Measurements from ENCODE around the gene CSK.

The CSK gene

DNA sequence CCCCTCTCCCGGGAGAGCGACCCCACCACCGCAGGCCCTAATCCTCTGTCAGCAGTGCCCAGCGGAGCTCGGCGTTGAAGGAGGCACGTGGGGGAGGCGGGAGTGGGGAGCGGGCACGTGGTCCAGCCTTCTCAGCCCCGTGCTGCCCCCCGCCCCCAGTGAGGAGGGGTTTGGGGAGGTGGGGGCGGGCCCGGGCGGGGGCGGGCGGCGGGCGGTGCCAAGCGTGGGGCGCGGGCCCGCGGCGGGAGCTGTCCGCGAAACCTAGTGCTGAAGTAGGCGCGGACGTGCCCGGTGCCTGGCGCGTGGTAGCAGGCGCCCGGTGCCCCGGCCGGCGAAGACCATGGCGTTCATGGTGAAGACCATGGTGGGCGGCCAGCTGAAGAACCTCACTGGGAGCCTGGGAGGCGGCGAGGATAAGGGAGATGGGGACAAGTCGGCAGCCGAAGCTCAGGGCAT lies 44.5 kb downstream of the CSK start, which contains the start of gene CPLX3:
CPLX3 (plus strand) TSS at position 264 of the 456 bp plus-strand sequence; CDS start at position 341, 77 bp downstream.
- DNase-seq (ENCODE audit: low read depth, low spot score): peak; percentile 59

GRCh38 chr15:74826921-74827320 lies 45.0 kb downstream of the CSK start:
- DNase-seq (ENCODE audit: low read depth, low spot score): no peak

- no peak for DNase-seq (ENCODE audit: low read depth, low spot score)
Measured at GRCh38 chr15:74827614-74828013, 45.7 kb downstream of the CSK start.

GRCh38 chr15:74828835-74829234 lies 47.0 kb downstream of the CSK start:
- no peak for DNase-seq (ENCODE audit: low read depth, low spot score)

DNA sequence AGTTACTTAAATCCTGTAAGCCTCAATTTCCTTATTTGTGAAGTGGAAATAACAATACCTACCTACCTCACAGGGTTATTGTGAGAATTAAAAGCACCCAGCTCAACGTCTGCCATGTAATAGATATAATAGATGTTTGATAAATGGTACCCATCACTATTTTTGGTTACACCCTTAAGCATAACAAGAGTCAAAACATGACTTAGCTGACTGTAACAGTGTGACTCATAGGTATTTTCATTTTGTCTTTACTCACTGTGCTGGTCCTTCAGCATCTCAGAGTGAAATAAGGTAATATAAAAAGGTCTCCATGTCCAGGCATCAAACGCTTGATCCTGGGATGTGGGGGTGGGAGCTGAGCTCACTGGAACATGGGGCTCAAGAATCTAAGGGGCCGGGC lies 47.6 kb downstream of the CSK start:
- DNase-seq (ENCODE audit: low read depth, low spot score): no peak

DNA sequence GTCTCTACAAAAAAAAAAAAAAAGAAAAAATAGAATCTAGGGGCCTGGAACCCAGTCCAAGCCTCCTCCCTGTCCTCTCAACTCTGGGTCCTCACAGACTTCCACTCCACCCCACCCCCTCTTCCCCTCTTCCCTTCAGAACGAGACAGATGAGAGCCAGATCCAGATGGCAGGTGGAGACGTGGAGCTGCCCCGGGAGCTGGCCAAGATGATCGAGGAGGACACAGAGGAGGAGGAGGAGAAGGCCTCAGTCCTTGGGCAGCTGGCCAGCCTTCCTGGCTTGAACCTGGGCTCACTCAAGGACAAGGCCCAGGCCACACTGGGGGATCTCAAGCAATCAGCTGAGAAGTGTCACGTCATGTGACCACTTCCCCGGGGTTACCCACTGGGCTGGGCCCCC lies 48.1 kb downstream of the CSK start:
- no peak for DNase-seq (ENCODE audit: low read depth, low spot score)

DNA sequence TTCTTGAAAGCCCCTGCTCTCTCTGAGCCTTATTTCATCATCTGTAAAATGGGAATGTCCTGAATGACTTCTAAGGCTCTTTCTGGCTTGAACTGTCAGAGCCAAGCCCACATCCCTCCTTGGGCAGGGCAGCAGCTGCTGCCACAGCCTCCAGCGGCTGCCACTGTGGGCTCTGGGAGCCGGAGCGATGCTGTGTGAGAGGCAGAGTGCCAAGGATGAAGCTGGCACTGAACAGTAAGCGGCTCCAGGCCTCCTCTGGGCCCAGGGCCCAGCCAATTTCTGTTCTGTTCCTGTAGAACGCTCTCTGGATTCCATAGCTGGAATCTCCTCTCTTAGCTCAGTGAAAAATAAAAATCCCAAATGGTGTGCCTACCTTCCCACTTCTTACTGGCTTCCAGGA lies 49.0 kb downstream of the CSK start:
- peak; percentile 38 for DNase-seq (ENCODE audit: low read depth, low spot score)

GRCh38 chr15:74831813-74832495 lies 50.1 kb downstream of the CSK start:
- DNase-seq (ENCODE audit: low read depth, low spot score): no peak

GRCh38 chr15:74832826-74833225 lies 50.9 kb downstream of the CSK start:
- DNase-seq (ENCODE audit: low read depth, low spot score): no peak

DNA sequence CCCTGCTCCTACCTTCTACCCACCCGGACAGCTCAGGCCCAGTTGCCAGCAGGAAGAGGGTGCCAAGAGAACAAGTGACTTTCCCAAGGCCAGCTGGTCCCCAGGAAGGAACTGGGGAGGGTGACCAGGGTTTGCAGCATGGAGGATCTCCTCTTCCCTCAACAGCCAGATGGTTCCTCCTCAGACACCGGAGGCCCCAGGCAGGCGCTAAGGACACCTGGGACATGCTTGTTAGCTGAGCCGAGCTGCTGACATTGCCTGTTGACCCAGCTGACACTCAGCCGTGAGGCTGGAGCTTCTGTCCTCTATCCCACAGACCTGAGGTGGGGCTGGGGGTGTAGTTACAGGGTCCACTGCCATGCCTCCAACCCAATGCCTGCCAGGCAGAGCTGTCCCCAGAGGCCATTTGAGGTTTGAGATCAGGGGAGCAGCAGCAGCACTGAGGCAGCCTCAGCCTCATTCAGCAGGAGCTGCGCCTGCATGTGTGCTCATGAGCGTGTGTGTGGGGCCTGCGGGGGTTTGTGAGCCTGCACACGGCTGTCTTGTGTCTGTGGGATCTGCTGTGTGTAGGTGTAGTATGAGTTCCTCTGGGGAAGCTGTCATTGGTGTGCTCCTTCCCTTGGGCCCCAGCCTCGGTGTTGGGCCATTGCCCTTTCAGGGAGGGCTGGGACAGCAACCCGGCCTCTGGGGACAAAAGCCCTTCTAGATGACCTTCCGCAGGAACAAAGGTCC lies 51.7 kb downstream of the CSK start:
- DNase-seq (ENCODE audit: low read depth, low spot score): no peak

DNA sequence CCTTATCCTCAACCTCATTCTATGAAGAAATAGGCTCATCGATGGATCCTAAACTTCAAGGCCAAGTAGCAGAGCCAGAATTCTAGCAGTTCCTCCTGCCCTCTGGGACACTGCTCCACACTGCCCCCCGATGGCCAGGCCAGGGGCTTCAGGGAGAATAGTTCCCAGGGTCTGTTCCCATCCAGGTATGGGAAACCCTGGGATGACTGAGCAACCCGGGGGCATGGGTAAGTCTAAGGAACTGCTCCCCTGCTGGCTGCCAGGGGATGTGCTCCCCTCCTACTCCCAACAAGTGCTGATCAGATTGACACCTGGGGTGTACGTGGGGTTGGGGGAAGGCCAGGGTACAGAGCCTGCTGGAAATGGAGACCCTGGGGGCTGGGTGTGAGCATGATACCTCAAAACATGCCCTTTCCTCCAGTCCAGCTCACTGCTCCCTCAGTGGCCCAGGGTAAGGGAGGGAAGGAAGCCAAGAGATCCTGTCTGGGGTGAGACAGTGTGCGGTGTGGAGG lies 53.5 kb downstream of the CSK start:
- peak; percentile 69 for DNase-seq (ENCODE audit: low read depth, low spot score)

GRCh38 chr15:74836846-74837245 lies 55.0 kb downstream of the CSK start:
- no peak for DNase-seq (ENCODE audit: low read depth, low spot score)

DNA sequence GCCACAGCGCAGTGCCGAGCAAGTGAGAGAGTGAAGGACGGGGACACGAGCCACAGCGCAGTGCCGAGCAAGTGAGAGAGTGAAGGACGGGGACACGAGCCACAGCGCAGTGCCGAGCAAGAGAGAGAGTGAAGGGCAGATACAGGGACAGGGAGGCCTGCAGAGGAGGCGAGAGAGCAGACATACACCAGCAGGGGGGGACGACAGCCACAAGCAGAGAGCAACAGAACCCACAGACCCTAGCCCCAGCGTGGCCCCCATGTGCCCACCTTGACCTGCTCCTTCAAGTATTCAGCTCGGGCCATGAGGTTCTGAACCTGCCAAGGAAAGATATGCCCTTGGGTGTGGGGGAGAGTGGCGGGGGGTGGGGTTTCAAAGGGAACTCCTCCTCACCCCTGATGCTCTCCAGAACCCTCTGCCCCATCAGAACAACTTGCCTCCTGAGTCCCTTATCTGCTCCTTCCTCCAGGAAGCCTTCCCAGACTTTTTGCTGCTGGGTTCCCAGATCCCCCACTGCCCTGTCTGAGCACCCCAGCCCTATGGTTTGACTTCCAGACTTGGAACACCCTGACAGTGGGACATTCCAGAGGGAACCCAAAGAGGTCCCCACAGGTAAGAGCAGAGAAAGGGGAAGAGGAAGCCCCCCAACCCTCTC lies 55.7 kb downstream of the CSK start:
- DNase-seq (ENCODE audit: low read depth, low spot score): no peak

DNA sequence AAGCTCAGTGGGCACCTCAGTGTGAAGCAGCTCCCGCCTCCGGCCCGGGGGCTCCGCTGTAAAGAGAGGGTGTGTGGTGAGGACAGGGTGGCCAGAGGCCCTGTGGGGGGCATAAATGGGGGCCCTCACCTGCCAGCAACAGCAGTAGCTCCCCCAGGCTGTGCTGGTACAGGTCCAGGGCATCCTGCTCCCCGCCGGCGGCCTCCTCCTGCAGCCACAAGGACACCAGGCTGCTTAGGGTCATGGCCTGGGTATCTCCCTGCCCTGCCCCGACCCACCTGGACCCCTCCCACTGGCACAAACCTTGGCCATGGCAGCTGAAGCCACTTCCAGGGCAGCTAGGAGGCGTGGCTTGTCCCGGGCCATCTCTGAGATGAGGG lies 56.2 kb downstream of the CSK start:
- no peak for DNase-seq (ENCODE audit: low read depth, low spot score)

DNA sequence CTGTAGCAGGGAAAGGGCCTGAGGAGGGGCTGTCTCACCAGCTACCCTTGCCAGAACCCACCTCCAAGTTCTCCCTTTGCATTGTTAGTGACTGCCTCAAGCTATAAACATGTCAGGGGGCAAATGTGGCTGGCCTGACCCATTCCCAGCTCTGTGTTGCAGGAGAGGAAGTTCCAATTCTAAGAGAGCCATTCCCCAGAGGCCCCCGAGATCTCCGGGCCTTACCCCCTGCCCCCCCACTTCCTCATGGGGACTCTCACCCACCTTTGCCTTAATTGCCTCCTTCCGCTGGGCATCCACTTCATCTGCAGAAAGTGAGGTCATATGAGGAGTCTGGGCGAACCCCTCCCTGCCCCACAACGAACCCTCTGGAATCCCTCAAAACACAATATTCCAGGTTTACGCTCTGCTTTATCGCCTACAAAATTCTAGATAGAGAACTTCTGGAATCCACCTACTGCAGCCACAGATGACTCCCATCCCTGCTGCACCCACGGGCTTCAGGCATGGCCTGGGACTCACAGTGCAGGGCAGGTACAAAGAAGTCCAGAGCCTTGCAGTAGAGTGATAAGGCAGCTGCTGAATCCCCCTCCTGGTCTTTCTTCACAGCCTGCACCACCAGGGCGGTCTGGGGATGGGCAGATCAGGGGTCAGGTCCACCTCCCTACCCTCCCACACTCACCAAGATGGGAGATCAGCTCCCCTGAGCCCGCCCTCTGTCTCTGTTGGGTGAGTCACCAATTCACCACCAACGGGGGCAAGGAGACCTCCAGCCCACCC lies 57.1 kb downstream of the CSK start:
- DNase-seq (ENCODE audit: low read depth, low spot score): no peak

DNA sequence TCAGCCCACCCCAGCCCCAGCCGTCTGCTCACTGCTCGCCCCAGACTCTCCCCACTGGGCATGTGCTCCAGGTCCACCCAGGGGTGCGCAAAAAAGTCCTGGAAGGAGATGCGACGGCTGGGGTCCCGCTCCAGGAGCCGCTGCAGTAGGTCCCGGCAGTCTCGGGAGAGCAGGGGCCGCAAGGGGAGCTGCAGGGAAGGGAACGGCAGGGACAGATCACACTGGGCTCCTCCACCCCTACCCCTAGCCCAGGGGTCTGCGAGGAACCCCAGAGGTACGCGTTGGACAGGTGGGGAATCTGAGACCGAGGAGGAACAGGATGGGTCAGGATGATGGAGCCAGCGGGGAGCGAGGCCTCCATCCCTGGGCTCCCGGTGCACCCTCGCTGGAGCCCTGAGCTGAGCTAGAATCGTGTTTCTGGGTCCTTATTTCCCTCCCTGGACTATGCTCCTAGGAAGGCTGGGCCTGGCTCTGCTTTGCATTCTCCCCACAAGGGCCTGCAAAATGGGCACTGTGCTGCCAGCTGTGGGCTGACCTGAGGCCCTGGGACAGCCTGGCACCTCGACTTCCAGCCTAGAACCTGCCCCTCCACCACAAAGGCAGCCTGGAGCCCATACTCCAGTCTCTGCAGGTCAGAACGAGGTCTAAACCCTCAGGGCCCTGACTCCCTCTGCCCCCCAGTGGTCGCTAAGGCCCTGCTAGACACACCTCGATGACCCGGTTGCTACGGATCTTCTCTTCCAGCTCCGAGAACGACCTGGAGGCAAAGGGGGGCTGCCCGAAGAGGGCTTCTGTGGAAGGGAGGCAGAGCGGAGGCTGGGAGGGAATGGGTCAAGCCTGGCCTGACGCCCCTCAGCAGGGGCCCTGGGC lies 57.9 kb downstream of the CSK start:
- DNase-seq (ENCODE audit: low read depth, low spot score): no peak

GRCh38 chr15:74840851-74841775 lies 59.2 kb downstream of the CSK start:
- DNase-seq (ENCODE audit: low read depth, low spot score): no peak

GRCh38 chr15:74841891-74842373 lies 60.1 kb downstream of the CSK start:
- DNase-seq (ENCODE audit: low read depth, low spot score): no peak
